HT1080 (cell line): ENCODE results near the gene ATP13A3. TPM values are rescaled to one million over a fixed set of nuclear protein-coding genes. Genes with fewer than 3 reads are reported as not detected.
A peak's percentile ranks its signal among the peaks of the same experiment; 100 is the strongest.

Experiments used
- DNase-seq: peaks from one replicate; pipeline ENCODE4 v3.0.0-alpha.2; 2015; ENCODE audit warnings: low read depth
- small RNA-seq: library from RNA; depleted of rRNA; stranded (forward); fragments of <200 nt; gene quantifications from one replicate; pipeline ENCODE3, GENCODE V24; 2014
- total RNA-seq: library from RNA; depleted of rRNA; stranded (reverse); fragments of >200 nt; shearing (Covaris generic); gene quantifications from 2 replicates; pipeline ENCODE4 v1.2.3, GENCODE V29; 2014; rRNA removed

ATP13A3 gene
- total RNA-seq, 1 experiment from 2014 or later = 157 TPM

- DNase-seq = no peak
These were observed 111.9 kb downstream of the ATP13A3 start for GRCh38 chr3:194374935-194375334.

DNA sequence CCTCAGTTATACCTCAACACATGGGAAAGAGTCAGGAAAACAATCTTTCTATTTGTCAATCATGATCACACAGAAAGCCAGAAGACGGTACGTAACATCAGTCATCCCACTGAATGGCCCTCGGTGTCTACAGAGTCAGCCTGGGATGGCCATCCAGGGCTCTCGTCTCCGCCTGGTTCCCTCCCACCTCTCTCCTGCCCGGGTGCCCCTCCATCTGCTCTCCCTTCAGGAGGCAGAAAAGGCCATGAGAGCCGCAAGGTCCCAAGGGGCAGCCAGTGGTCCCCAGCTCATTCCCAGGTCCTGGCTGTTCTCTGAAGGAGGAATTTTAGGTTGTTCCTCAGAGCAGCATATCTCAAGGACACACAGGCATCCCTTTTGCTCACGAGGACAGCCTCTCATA, 112.9 kb downstream of the ATP13A3 start:
- DNase-seq = no peak

DNA sequence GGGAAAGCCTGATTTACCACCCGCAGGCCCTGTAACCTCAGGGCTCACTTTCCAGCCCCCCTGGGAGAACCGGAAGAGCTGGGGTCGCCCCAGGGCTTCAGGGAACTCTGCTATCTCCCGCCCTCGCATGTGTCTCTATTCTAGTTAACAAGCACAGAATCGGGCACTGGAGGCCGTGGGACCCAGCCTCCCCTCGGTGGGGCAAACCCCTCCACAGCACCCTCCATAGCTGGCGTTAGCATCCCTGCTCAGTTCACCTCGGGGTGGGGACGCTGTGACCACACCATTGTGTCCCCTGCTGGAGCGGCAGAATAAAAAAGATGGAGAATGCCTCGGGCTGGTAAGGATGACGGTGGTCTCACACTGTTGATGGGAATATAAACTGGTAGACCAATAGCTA, 113.8 kb downstream of the ATP13A3 start:
- DNase-seq = no peak

- DNase-seq = peak; percentile 44
These were observed 116.0 kb downstream of the ATP13A3 start for GRCh38 chr3:194370753-194371152.

- DNase-seq = peak; percentile 72
These were observed 117.1 kb downstream of the ATP13A3 start, which contains the start of gene LRRC15 for GRCh38 chr3:194369522-194370279. Gene LRRC15, minus strand, starts transcription at chr3:194369743. Its CDS starts 8,700 bp downstream, at chr3:194361043.

DNA sequence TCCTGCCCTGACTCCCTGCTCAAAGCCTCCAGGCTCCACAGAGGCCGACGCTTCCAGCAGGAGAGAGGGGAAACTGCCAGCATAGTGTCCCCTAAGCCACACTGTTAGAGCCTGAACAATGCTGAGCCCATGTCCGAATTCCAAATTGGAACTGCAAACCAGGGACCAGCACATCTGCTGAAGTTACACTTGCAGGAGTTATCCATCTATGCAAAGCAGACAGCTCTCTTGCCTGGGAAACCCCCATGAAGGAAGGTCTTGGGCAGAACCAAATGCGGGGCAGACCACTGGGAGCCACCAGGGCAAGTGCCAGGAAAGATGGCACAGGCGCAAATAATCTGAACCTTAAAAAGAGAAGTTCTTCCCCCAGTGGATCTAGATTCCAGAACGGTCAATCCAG, 117.9 kb downstream of the ATP13A3 start:
- no peak for DNase-seq

GRCh38 chr3:194367992-194368841, 118.6 kb downstream of the ATP13A3 start:
- no peak for DNase-seq

- no peak for DNase-seq
These were observed 120.8 kb downstream of the ATP13A3 start for GRCh38 chr3:194365978-194366490.

DNA sequence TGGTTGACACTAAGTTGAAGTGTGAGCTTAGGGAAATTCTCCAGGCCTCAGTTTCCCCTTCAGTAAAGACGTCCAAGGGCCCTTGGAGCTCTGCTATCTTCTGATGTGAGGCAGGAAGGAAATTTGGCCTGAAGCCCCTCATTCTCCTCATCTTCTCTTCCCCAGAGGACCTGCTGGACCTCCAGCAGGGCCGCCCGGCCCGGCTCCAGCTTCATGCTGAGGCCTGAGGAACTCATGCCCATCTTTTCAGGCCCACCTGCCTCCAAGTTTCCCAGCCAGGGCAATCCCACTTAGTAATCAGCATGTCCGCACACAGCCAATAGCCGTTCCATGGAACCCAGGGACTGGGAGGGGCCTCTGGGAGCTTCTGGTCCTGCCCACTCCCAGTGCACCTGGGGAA, 121.3 kb downstream of the ATP13A3 start:
- DNase-seq = no peak

- DNase-seq = peak; percentile 72
These were observed 122.0 kb downstream of the ATP13A3 start for GRCh38 chr3:194364652-194365434.

DNA sequence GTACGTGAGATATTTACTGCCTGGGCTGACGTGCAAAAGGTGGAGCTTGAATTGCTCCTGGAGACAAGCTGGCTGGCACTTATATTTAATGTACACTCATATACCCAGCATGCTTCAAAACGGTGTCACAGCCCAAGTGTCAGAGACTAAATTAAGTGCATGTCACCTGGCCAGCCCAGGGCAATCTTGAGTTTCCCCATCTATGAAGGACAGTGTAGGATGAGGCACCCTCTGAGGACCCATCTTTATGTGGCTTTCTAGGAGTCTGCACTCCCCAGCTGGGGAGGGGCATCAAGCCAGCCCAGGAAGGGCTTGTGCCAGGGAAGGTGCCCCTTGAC, 122.5 kb downstream of the ATP13A3 start:
- no peak for DNase-seq

- no peak for DNase-seq
These were observed 126.2 kb downstream of the ATP13A3 start for GRCh38 chr3:194360568-194360967.

- no peak for DNase-seq
These were observed 129.1 kb downstream of the ATP13A3 start for GRCh38 chr3:194357681-194358080.

GRCh38 chr3:194355379-194355778, 131.4 kb downstream of the ATP13A3 start:
- no peak for DNase-seq

DNA sequence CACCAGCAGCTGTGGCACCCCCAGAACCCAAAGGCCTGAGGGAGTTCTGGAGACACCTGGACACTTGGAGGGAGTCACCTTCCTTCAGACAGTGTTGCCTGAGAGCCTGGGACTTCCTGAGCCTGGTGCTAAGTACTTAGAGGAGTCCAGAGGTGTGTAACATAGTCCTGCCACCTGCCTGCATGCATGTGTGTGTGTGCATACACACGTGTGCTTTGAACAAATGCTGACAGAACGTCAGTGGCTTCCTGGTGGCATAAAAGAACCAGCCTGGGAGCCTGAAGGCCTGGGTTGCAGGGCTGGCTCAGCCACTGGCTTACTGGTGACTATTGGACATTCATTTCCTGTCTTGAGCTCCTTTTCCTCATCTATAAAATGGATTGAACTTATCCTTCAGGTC, 132.5 kb downstream of the ATP13A3 start:
- no peak for DNase-seq

Small RNA genes lying within 50 kb of the gene (small RNA-seq; reads per million reads assigned to genes)
- gene AC108676.2 = not detected
- gene RNU6-1101P = not detected

Other genes with a start within 250 kb of the ATP13A3 start
- not detected in 2 replicates for gene CPN2, start 135.7 kb downstream of the ATP13A3 start, total RNA-seq
- gene LRRC15, start 117.3 kb downstream of the ATP13A3 start, total RNA-seq = 0.30 and 0.40 TPM in 2 replicates
- not detected in 2 replicates for gene GP5, start 87.7 kb downstream of the ATP13A3 start, total RNA-seq
- 16.9 TPM in 2 replicates for gene TMEM44, start 146.4 kb upstream of the ATP13A3 start, total RNA-seq
- gene LSG1, start 185.2 kb upstream of the ATP13A3 start, total RNA-seq = 103 and 108 TPM in 2 replicates
- gene FAM43A, start 198.9 kb upstream of the ATP13A3 start, total RNA-seq = 6.1 and 6.6 TPM in 2 replicates